K562 (cell line): Measurements from ENCODE around the gene ULBP2. TPM values are rescaled to one million over a fixed set of nuclear protein-coding genes. Genes with fewer than 3 reads are reported as not detected.

Source experiments
- ATAC-seq: fragments of 200-7000 bp; cut with Tn5 transposase; 3 replicates; pipeline ENCODE4 v1.9.1; 2020; ENCODE audit warnings: moderate library complexity
- BruUV-seq: library from RNA; stranded (reverse); fragments of 400-500 nt; replicated peaks from 2 replicates; lab custom pipeline; 2021; lab: Mats Ljungman, UMichigan
- CTCF ChIA-PET: fragments of 300-600 bp; formaldehyde crosslinking; extraction: SDS; loops from one replicate; lab custom pipeline; 2021; ENCODE audit warnings: low intra/inter-chr PET ratio; lab: Yijun Ruan, JAX
- POLR2A ChIA-PET: fragments of 300-600, 350-650 bp; sonication (Branson Sonifier 250); formaldehyde crosslinking; extraction: SDS; loops from one replicate; lab custom pipeline; 2021; ENCODE audit warnings: antibody characterized with exemption, inconsistent platforms; lab: Yijun Ruan, JAX
- DNase-seq, 4 experiments: peaks; one replicate each; pipeline versions ENCODE4 v3.0.0 to v3.0.0-alpha.2; 2011 to 2018; ENCODE audit warnings: low spot score in 3 of 4, mixed read lengths in 3 of 4; ENCODE audit errors: extremely low read depth in 1 of 4
- FAIRE-seq: peaks from 2 replicates; lab custom pipeline; 2011; peaks lifted over from hg19 to GRCh38; lab: Jason Lieb, UNC
- H2AFZ ChIP-seq: 2 replicates; pipeline ENCODE4 v1.6.0; 2011; ENCODE audit warnings: low read depth, low read length, control low read depth, inconsistent platforms
- H3K27ac ChIP-seq: fragments of 200-600 bp; 3 replicates; pipeline ENCODE4 v1.8.0; 2011; ENCODE audit warnings: low read depth, mild to moderate bottlenecking, control low read depth, inconsistent platforms, low read length, moderate library complexity, mixed read lengths; ENCODE audit errors: extremely low read depth
- H3K27me3 ChIP-seq, 2 experiments: fragments of 300-600 bp in 1 of 2; 2 replicates in 1 of 2; 3 replicates in 1 of 2; pipeline versions ENCODE4 v1.6.0 to v1.8.0; 2011; ENCODE audit warnings: inconsistent platforms in 2 of 2, low read length in 2 of 2, mild to moderate bottlenecking in 1 of 2, mixed read lengths in 1 of 2, moderate library complexity in 1 of 2; ENCODE audit not compliant: control insufficient read depth in 2 of 2, insufficient read depth in 2 of 2
- H3K36me3 ChIP-seq: fragments of 300-600 bp; 3 replicates; pipeline ENCODE4 v1.8.0; 2011; ENCODE audit warnings: mild to moderate bottlenecking, low read length, inconsistent platforms; ENCODE audit not compliant: control insufficient read depth, insufficient read depth
- H3K4me1 ChIP-seq, 2 experiments: fragments of 200-600 bp in 1 of 2; replicated peaks in 1 of 2; 2 replicates in 1 of 2; 3 replicates in 1 of 2; pipeline versions ENCODE4 v1.5.1 to v1.8.0; 2011; ENCODE audit warnings: inconsistent platforms in 2 of 2, low read length in 2 of 2, mild to moderate bottlenecking in 1 of 2, mixed read lengths in 1 of 2, moderate library complexity in 1 of 2; ENCODE audit not compliant: control insufficient read depth in 2 of 2, insufficient read depth in 2 of 2
- H3K4me2 ChIP-seq: 2 replicates; pipeline ENCODE4 v1.6.1; 2011; ENCODE audit warnings: low read length, control low read depth, inconsistent platforms, mixed read lengths; ENCODE audit not compliant: insufficient read depth
- H3K4me3 ChIP-seq: fragments of 200-600 bp; sonication (generic), shearing (Covaris generic); 2 replicates; pipeline ENCODE4 v1.5.1; 2016; ENCODE audit warnings: control low read depth, inconsistent platforms
- H3K79me2 ChIP-seq: fragments of 200-600 bp; 3 replicates; pipeline ENCODE4 v1.8.0; 2011; ENCODE audit warnings: low read length, inconsistent platforms; ENCODE audit not compliant: control insufficient read depth, insufficient read depth
- H3K9ac ChIP-seq, 2 experiments: 2 replicates each; pipeline versions ENCODE4 v1.6.0 to v1.6.1; 2011; ENCODE audit warnings: low read depth in 2 of 2, low read length in 2 of 2, control low read depth in 1 of 2, inconsistent platforms in 1 of 2, mild to moderate bottlenecking in 1 of 2, mixed read lengths in 1 of 2; ENCODE audit not compliant: insufficient read depth in 1 of 2
- H3K9me1 ChIP-seq: one replicate; pipeline ENCODE4 v1.6.0; 2011; ENCODE audit warnings: inconsistent platforms, mild to moderate bottlenecking, low read length, moderate library complexity; ENCODE audit not compliant: control insufficient read depth, insufficient read depth
- H3K9me3 ChIP-seq: replicated peaks from 2 replicates; pipeline ENCODE4 v1.5.1; 2011; ENCODE audit warnings: low read depth, low read length, inconsistent platforms; ENCODE audit not compliant: control insufficient read depth, insufficient read depth
- H4K20me1 ChIP-seq: replicated peaks from 2 replicates; pipeline ENCODE4 v1.6.1; 2011; ENCODE audit warnings: low read length, inconsistent platforms, mixed read lengths; ENCODE audit not compliant: control insufficient read depth, insufficient read depth
- ELF4 ChIP-seq: fragments of 450-650 bp; formaldehyde crosslinking; IDR thresholded peaks from 2 replicates; pipeline ENCODE4 v1.4.0; 2022; ENCODE audit warnings: missing genetic modification characterization
- ESRRB ChIP-seq: fragments of 250-450 bp; sonication (Bioruptor Pico); IDR thresholded peaks from 2 replicates; pipeline ENCODE4 v1.5.0; 2020; ENCODE audit warnings: mild to moderate bottlenecking, moderate library complexity, borderline replicate concordance
- HNRNPK ChIP-seq: fragments of 200-400 bp; formaldehyde crosslinking; IDR thresholded peaks from one replicate; pipeline ENCODE4 v1.6.1; 2018; ENCODE audit warnings: mild to moderate bottlenecking, low read depth, low read length; ENCODE audit not compliant: poor library complexity, severe bottlenecking
- RFX7 ChIP-seq: fragments of 250-450 bp; sonication (Bioruptor Pico); IDR thresholded peaks from 2 replicates; pipeline ENCODE4 v1.5.1; 2021; ENCODE audit warnings: mild to moderate bottlenecking
- U2AF1 ChIP-seq: fragments of 200-400 bp; formaldehyde crosslinking; optimal IDR thresholded peaks from 2 replicates; pipeline ENCODE3; 2017; ENCODE audit warnings: mild to moderate bottlenecking, low read depth, low read length, moderate library complexity
- WGBS: fragments of 100-300 bp; shearing (Covaris generic); methylation state at CpG from one replicate; pipeline ENCODE4 v1.1.6; 2016; ENCODE audit warnings: low coverage, mixed read lengths; ENCODE audit not compliant: insufficient coverage; ENCODE audit errors: missing lambda C conversion rate; 5-methylcytosine and 5-hydroxymethylcytosine counted together
- in situ Hi-C: fragments of 300-500 bp; cut with MboI; formaldehyde crosslinking; loops from 4 replicates; pipeline ENCODE4 v1.15.0; 2018; ENCODE audit warnings: inconsistent platforms, mixed read lengths
- intact Hi-C: fragments of 100-400 bp; cut with micrococcal nuclease; formaldehyde crosslinking; loops from 2 replicates; pipeline ENCODE4 v1.14.2; 2022
- polyA plus RNA-seq, 8 experiments: library from polyadenylated mRNA; depleted of rRNA in 4 of 8; stranded (reverse) in 5 of 8; unstranded in 3 of 8; fragments of >200 nt; fragmentation: Nextera tagmentation in 2 of 8; fragmentation: Illumina TruSeq in 1 of 8; extraction: Ambion mirVana in 2 of 8; extraction: Trizol in 1 of 8; gene quantifications; 2 replicates each; pipeline versions ENCODE4 v1.2.1 to v1.2.3, GENCODE V29; 2011 to 2014; ENCODE audit warnings: inconsistent platforms in 1 of 8, missing spikeins in 1 of 8
- total RNA-seq, 7 experiments: library from RNA; depleted of rRNA in 6 of 7; stranded (reverse); fragments of >200 nt in 6 of 7; fragmentation: Illumina TruSeq in 2 of 7; extraction: Trizol in 2 of 7; gene quantifications; 2 replicates each; pipeline versions ENCODE4 v1.2.1 to v1.2.3, GENCODE V29; 2011 to 2021; ENCODE audit warnings: low replicate concordance in 1 of 7
- TF ChIP-seq, protein P1 (sequence below): fragments of 450-650 bp; IDR thresholded peaks from 2 replicates; pipeline ENCODE4 v1.6.1; 2017; ENCODE audit warnings: mild to moderate bottlenecking, moderate library complexity
- TF ChIP-seq, protein P2 (sequence below): fragments of 250-450 bp; sonication (Bioruptor Pico); IDR thresholded peaks from 2 replicates; pipeline ENCODE4 v1.8.0; 2022; ENCODE audit warnings: inconsistent platforms, mild to moderate bottlenecking, moderate library complexity, borderline replicate concordance

The ULBP2 gene
- total and polyA plus RNA-seq, 9 of the 15 experiments (the other 6 are each of a cell fraction or from before 2014, with no cell fraction given) = 0.50 to 5.3 (median 1.2) TPM

DNA sequence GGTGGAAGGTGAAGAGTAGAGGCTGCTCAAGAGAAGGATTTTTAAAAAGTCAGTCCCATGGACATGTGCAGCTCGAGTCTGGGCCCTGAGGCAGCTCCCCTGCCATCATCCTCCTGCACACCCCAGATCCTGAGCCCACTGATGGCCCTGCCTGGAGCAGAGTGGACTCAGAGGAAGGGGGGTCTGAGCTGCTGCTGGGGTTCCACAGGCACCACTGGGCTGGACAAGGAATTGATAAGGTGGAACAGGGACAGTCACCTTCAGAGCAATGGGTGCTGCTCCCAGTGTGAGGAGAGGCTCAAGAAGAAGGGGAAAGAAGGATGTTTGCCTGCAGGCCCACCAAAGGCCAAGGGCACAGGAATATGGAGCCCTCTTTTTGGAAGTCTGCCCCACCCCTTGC is 6.2 kb downstream of the ULBP2 start:
- no TSS peak for BruUV-seq
- peaks cover 11 to 39% of the 10 kb centered on the region in 2 experiments for H3K27me3 ChIP-seq
- no peaks in the 10 kb centered on the region for H3K36me3 ChIP-seq
- H3K9ac ChIP-seq = no peak overlapping the region
- H3K27ac ChIP-seq = no peak overlapping the region
- H4K20me1 ChIP-seq = peaks cover 5% of the 10 kb centered on the region; the same call in 1 of the 2 replicates
- H3K9me3 ChIP-seq = no peaks in the 10 kb centered on the region
- no peak for DNase-seq
- no peaks in the 10 kb centered on the region for H3K79me2 ChIP-seq
- H3K4me1 ChIP-seq = no peaks in the 10 kb centered on the region
- no peak overlapping the region for H3K4me3 ChIP-seq
- intact Hi-C loops = no loop called here
- no peaks in the 10 kb centered on the region for H3K9me1 ChIP-seq
- ChIA-PET POLR2A (no interaction called here), CTCF (no interaction called here)
- ATAC-seq = no peak
- TF ChIP-seq HNRNPK (no peak), ELF4 (CRISPR knock-in tag) (no peak), ESRRB (CRISPR knock-in tag) (no peak), U2AF1 (no peak), RFX7 (CRISPR knock-in tag) (no peak)
- TF ChIP-seq, protein P1, sequence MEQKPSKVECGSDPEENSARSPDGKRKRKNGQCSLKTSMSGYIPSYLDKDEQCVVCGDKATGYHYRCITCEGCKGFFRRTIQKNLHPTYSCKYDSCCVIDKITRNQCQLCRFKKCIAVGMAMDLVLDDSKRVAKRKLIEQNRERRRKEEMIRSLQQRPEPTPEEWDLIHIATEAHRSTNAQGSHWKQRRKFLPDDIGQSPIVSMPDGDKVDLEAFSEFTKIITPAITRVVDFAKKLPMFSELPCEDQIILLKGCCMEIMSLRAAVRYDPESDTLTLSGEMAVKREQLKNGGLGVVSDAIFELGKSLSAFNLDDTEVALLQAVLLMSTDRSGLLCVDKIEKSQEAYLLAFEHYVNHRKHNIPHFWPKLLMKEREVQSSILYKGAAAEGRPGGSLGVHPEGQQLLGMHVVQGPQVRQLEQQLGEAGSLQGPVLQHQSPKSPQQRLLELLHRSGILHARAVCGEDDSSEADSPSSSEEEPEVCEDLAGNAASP = no peak
- TF ChIP-seq, protein P2, sequence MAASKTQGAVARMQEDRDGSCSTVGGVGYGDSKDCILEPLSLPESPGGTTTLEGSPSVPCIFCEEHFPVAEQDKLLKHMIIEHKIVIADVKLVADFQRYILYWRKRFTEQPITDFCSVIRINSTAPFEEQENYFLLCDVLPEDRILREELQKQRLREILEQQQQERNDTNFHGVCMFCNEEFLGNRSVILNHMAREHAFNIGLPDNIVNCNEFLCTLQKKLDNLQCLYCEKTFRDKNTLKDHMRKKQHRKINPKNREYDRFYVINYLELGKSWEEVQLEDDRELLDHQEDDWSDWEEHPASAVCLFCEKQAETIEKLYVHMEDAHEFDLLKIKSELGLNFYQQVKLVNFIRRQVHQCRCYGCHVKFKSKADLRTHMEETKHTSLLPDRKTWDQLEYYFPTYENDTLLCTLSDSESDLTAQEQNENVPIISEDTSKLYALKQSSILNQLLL (CRISPR knock-in tag) = no peak
- in situ Hi-C loops = loop anchor here (10.0 kb wide), 1 partner anchor 457 kb away; no protein-coding TSS in a partner anchor
- no peak overlapping the region for H3K4me2 ChIP-seq
- no peak for FAIRE-seq
- H2AFZ ChIP-seq = no peak overlapping the region
- 0% methylated on average over 1 of the region's 1 CpG for WGBS
